ENCODE results near the gene PTGES2.
A peak's percentile ranks its signal among the peaks of the same experiment; 100 is the strongest.

Gene PTGES2

DNA sequence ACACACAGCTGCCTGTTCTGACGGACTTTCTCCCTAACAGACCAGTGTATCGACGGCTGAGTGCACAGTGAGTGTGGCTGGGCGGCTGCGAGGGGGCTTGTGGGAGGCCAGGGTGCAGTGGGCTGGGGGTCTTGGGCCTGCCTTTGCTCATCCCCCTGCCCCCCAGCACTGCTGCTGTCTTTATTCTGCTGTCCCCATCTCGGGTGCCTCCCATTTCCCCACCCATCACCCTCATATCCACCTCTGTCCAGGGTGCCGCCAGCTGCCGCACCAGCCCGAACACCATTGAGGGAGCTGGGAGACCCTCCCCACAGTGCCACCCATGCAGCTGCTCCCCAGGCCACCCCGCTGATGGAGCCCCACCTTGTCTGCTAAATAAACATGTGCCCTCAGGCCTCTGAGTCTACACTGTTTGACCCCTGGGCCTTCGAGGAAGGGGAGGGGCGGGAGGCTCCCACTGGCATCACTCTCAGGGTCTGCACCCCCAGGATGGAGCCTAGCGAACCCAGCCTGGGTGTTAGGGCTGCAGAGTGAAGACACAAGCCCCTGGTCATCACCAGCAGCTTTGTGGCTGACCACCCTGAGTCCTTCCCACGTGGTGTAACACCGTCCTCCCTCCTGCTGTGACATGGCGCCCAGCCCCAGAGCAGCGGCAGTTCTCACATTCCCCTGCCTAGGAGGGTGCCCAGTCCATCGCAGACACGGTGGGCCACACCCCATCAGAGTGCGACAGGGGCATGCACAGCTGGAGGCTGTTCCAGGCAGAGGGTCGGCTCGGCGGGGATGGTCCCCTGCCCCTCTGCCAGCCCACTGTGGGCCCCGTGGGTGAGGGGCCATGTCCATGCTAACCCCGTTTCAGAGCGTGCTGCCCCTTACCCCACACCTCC, 25.8 kb upstream of the PTGES2 start:
- no peak overlapping the region for H3K4me3 ChIP-seq (ENCODE audit: low read depth, low read length)
- no peak for DNase-seq (ENCODE audit: low read depth)
- TF ChIP-seq, protein P1, sequence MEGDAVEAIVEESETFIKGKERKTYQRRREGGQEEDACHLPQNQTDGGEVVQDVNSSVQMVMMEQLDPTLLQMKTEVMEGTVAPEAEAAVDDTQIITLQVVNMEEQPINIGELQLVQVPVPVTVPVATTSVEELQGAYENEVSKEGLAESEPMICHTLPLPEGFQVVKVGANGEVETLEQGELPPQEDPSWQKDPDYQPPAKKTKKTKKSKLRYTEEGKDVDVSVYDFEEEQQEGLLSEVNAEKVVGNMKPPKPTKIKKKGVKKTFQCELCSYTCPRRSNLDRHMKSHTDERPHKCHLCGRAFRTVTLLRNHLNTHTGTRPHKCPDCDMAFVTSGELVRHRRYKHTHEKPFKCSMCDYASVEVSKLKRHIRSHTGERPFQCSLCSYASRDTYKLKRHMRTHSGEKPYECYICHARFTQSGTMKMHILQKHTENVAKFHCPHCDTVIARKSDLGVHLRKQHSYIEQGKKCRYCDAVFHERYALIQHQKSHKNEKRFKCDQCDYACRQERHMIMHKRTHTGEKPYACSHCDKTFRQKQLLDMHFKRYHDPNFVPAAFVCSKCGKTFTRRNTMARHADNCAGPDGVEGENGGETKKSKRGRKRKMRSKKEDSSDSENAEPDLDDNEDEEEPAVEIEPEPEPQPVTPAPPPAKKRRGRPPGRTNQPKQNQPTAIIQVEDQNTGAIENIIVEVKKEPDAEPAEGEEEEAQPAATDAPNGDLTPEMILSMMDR (IDR thresholded peaks at IDR 0.05; ENCODE audit: low read depth, low read length, missing control alignments): no peak

DNA sequence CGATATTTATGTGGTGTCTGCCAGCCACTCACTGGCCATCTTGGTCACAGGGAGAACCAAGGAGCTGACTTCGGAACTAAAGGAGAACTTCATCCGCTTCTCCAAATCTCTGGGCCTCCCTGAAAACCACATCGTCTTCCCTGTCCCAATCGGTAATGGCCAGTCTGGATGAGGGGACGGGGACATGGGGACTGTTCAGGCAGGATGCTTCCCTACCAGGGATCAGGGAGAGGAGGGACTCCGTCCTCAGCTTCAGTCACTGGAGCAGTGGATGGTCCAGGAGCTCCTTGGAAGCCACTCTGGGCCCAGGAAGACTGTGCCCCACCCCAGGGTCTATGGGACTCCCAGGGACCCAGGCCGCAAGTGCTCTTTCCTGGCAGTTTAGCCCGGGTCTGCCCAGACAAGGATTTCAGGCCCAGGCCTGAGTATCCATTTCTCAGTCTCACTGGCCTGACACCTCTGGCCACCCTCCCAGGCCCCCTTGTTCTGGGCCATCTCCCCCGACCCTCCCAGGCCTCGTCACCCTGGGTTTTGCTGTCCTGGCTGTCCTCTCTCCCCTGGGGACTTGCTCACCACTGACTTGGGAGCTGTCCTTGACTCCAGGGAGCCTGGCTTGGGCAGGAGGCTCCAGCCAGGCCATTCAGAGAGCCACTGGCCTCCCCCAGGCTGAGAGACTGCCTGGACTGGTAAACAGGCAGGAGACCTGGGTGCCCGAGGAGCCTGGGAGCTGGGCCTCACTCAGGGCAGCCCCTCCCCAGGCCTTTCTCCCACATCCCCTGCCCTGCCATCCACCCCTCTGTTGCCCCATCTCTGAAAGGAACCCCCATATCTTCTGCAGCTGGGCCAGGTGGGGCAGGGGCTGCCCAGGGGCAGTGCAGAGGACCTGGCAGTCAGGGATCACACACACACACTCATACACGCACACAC, 24.9 kb upstream of the PTGES2 start:
- TF ChIP-seq, protein P1 (IDR thresholded peaks at IDR 0.05; ENCODE audit: low read depth, low read length, missing control alignments): no peak
- no peak overlapping the region for H3K4me3 ChIP-seq (ENCODE audit: low read depth, low read length)
- DNase-seq (ENCODE audit: low read depth): no peak

DNA sequence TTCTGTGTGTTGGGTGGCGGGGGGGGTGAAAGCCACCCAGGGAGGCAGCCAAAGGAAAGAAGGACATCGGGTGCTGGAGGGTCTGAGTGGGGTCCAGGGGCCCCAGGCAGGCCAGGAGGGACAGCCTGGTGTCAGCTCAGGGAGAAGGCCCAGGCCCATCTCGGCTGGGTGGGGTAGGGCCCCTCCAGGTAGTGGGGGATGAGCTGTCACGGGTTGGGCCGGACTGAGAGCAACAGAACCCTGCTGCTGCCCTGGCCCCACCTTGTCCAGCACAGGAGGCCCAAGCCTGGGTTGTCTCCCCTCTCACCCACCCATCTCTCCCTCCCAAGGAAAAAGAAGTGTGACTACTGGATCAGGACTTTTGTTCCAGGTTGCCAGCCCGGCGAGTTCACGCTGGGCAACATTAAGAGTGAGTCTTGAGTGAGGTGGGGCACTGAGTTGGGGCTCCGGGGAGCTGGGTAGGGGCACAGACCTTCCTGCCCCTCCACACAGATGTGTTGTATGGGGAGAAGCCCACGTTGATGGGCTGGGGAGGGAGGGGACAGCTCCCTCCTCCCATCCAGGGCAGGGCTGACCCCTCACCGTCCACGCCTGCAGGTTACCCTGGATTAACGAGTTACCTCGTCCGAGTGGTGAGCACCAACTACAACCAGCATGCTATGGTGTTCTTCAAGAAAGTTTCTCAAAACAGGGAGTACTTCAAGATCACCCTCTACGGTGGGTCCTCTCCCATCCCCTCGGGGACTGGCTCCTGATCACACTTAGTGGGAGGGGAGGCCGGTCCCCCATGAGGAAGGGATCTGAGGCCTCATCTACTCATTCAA, 24.0 kb upstream of the PTGES2 start:
- no peak for DNase-seq (ENCODE audit: low read depth)
- TF ChIP-seq, protein P1 (IDR thresholded peaks at IDR 0.05; ENCODE audit: low read depth, low read length, missing control alignments): no peak
- H3K4me3 ChIP-seq (ENCODE audit: low read depth, low read length): no peak overlapping the region

DNA sequence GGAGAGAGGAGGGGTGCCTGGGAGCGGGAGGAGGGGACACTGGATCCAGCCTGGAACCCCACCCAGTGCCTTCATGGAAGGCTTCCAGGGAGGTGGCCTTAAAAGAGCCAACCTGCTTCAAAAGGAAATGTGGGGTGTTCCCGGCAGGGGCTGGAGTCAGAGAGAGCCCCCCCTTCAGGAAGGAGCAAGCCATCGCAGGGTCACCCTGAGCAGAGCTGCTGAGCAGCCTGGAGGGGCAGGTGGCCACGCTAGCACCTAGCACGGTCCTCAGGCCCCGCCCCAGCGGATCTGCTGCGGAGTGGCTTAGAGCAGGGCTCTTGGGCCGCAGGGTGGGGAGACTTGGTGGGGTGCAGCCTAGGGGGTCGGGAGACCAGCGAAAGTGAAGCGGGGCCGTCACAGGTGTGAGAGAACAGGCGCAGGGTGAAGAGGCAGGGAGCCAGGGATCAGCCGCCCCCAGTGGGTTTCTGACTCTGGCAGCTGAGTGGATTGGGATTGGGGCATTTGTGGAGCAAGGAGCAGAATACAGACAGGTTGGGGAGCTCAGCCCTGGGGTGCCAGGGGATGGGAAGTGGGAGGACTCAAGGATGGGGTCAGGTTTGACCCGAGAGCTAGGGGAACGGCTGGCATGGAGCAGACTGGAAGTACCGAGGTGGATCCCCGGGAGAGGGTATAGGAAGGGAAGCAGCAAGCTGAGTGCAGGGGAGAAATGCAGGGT, 23.2 kb upstream of the PTGES2 start:
- H3K4me3 ChIP-seq (ENCODE audit: low read depth, low read length): no peak overlapping the region
- TF ChIP-seq, protein P1 (IDR thresholded peaks at IDR 0.05; ENCODE audit: low read depth, low read length, missing control alignments): peak; percentile 56
- DNase-seq (ENCODE audit: low read depth): no peak

DNA sequence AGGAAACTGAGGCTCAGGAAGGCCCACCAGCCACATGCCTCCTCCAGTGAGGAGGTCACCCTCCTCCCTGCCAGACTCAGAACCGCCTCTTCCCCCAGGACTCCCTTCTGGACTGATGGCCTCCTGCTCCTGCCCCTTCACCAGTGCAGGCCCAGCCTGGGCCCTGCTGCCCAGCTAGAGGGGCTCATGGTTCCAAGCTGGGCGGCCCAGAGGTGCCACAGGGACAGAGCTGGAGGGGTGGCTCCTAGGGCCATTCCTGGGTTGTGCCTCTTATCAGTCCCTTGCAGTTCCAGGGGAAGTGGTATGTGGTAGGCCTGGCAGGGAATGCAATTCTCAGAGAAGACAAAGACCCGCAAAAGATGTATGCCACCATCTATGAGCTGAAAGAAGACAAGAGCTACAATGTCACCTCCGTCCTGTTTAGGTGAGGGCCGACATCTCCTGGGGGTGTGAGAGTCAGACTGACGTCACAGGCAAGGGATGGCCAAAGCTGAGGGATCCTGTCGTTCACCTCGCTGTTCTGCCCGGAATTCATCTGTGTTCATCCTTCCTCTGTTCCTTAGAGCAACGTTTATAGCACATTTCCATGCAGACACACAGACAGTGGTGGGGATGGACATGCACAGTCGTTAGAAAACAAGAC, 22.5 kb upstream of the PTGES2 start:
- DNase-seq (ENCODE audit: low read depth): no peak
- TF ChIP-seq, protein P1 (IDR thresholded peaks at IDR 0.05; ENCODE audit: low read depth, low read length, missing control alignments): no peak
- no peak overlapping the region for H3K4me3 ChIP-seq (ENCODE audit: low read depth, low read length)

Data from GM12864 (cell line).